ENCODE measurements around the gene CPSF4. TPM values are rescaled to one million over a fixed set of nuclear protein-coding genes. Genes with fewer than 3 reads are reported as not detected.
"Not testable (repeated sequence)": the region's sequence is repeated elsewhere in the genome, so short reads cannot be mapped to it uniquely, and the experiment has no call there.

The CPSF4 gene
- total RNA-seq, 1 donor from 2014 or later, result 37.7 TPM

DNA sequence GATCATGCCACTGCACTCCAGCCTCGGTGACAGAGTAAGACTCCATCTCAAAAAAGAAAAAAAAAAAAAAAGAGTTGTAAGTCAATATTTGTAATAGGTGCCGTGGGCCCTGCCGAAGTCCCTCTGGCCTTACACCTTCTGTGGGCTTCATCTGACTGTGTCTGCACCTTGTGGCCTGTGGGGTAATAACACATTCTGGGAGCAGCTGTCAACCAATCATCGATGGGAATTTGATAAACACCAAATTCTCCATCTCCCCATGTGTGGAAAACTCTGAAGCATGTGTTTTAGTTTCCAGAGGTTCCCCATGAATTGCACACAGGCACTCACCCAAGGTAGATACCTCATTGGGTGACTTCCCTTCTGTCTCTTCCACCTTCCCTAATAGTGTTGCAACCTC, 50.5 kb downstream of the CPSF4 start:
- no peak for DNase-seq (ENCODE audit: low read depth, low spot score)

DNA sequence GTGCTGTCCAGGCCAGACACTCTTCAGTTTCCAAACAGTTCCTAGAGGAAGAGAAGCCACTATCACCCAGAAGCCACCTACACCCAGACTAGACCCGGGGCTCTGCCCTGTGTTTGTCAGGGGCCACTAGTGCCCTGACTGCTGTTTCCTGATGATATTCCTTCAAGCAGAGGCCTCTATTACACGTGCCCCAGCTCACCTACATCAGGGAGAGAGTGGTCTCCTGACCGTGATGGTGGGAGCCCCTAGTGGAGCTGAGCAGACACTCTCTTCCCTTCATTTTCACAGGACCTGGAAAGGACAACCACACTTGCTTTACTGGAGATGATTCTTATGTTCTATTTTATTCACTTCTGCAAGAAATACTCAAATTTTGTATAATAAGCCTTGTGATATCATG, 52.1 kb downstream of the CPSF4 start:
- no peak for DNase-seq (ENCODE audit: low read depth, low spot score)

DNA sequence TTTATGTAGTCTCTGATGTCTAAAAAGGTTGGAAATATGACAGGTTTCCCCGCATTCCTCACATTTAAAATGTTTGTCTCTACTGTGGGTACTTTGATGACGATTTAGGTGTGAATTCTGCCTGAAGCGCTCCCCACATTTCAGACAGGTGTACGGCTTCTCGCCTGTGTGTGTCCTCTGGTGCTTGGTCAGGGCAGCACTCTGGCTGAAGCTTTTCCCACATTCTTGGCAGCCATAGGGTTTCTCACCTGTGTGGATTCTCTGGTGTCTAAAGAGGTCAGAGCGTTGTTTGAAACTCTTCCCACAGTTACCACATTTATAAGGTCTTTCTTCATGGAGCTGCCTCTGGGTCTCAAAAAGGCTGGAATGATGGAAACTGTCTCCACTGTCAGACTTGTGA, 55.1 kb downstream of the CPSF4 start:
- no peak for DNase-seq (ENCODE audit: low read depth, low spot score)

DNA sequence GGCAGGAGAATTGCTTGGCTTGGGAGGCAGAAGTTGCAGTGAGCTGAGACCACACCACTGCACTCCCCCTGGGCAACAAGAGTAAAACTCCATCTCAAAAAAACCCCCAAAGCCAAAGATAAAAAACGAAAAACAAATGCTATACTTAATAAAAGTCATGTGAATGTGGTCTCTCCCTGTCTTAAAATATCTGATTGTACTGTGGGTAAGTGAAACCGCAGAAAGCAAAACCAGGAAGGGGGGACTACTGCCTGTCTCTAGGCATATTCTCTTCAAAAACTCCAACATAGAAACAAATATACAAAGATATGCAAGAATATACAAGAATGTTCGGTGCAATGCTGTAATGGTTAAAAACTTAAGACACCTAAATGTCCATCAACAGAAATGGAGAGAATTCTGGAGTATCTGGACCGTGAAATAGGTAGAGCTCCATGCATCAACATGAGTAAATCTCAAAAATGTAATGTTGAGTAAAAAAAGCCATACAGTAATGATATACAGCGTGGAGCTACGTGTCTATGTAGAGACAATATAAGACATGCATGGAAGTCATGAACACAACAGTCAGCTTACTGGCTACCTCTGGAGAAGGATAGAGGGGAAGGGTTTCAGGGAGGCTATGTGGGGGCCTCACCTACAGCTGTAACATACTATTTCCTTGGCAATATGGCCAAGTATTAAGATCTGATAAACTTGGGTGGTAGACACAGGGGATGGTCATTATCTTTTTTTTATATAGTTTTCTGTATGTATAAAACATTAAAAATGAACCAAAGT, 59.2 kb downstream of the CPSF4 start:
- no peak for DNase-seq (ENCODE audit: low read depth, low spot score)

DNA sequence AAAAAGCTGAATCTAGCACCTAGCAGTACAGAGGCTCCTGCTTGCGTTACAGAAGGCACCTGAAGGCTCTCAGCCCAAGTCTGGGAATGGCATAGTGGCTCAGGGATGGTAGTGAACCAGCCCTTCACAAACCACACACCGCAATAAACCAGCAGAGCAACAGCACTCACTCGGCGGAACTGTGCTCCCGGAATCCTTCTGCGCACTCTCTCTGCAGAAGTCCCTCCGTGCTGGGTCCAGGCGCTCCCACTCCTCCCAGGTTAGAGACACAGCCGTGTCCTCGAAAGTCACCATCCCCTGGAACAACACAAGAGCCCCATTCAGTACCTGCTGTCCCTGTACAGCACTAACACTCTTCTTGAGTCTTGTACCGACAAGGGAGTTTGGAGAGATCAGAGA, 59.8 kb downstream of the CPSF4 start:
- no peak for DNase-seq (ENCODE audit: low read depth, low spot score)

DNA sequence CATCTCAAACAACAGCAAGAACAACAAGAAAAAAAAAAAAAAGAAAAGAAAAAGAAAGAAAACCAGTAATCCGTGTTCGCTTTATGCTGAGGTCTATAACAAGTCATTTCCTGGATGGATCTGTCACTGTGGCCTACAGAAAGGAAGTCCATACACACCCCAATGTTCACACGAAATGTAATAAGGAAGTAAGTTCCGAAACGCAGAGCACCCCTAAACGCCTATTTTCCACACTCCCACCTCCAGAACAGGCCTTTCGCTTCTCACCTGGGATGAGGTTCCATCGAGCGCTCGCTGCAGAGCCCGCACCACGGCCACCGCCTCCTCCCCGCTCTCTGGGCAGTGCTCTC, 60.6 kb downstream of the CPSF4 start:
- no peak for DNase-seq (ENCODE audit: low read depth, low spot score)

DNA sequence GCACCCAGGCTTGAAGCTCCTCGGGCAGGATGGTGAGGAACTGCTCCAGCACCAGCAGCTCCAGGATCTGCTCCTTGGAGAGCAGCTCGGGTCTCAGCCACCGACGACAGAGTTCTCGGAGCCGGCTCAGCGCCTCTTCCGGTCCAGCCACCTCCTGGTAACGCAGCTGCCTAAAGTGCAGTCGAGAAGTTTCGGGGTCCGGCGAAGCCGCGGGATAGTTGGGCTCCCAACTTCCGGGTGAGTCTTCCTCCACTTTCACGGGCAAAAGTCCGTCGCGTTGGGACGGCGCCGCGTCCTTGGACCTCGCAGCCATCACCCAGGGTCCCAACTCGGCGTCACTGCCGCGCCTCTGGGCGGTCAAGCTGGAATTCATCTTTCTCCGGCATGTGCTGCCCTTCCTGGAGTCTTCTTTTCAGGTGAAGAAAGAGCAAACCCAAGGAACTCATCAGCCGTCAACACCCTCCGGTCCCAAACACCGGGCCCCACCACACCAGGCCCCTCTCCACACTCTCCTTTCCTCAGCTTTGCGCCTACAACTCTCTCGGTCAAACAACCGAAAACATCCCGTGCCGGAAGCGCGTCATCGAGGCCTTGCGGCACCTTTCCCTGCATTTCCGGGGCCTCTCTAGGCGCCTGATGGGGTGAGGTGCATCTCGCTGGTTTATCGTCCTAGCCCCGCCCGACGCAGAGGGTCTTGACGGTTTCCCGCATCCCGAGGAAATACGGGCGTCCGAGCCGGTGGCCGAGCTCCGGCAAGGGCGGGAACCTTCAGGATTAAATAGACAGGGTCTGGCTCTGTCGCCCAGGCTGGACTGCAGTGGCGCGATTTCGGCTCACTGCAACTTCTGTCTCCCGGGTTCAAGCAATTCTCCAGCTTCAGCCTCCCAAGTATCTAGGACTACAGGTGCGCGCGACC, 61.2 kb downstream of the CPSF4 start, which contains the start of gene ZNF394:
TSS of gene ZNF394 (minus strand) at position 561 of the 916 bp plus-strand sequence. CDS start at position 373, 188 bp downstream.
- peak; percentile 58 for DNase-seq (ENCODE audit: low read depth, low spot score)

DNA sequence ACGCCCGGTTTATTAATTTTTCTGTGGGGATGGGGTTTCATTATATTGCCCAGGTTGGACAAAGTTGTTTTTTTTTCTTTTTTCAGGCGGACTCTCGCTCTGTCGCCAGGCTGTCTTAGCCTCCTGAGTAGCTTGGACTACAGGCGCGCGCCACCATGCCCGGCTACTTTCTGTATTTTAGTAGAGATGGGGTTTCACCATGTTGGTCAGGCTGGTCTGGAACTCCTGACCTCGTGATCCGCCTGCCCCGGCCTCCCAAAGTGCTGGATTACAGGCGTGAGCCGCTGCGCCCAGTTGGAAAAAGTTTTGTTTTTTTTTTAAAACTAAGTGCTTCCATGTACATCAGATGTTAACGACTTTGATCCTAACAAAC, 61.9 kb downstream of the CPSF4 start:
- no peak for DNase-seq (ENCODE audit: low read depth, low spot score)

DNA sequence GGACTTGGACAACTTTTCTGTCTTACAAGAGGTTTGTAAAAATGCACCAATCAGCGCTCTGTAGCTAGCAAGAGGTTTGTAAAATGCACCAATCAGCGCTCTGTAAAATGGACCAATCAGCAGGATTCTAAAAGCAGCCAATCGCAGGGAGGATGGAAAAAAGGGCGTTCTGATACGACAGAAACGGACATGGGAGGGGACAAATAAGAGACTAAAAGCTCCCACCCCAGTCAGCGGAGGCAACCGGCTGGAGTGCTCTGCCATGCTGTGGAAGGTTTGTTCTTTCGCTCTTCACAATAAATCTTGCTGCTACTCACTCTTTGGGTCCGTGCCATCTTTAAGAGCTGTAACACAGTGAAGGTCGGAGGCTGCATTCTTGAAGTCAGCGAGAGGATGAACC, 62.5 kb downstream of the CPSF4 start:
- DNase-seq (ENCODE audit: low read depth, low spot score), result not testable (repeated sequence)

DNA sequence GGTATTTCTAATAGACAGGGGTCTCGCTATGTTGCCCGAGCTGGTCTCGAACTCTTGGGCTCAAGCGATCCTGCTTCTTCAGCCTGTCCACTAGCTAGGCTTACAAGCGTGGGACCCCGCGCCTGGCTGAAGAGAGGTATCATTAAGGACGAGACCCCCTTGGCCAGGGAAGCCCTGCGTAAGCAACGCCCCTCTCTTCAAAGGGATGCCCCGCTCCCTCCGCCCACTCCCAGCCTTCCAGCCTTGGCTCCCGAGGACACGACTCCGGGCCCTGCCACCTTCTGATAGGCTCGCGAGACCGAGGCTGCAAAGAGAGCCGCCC, 65.5 kb downstream of the CPSF4 start:
- no peak for DNase-seq (ENCODE audit: low read depth, low spot score)

DNA sequence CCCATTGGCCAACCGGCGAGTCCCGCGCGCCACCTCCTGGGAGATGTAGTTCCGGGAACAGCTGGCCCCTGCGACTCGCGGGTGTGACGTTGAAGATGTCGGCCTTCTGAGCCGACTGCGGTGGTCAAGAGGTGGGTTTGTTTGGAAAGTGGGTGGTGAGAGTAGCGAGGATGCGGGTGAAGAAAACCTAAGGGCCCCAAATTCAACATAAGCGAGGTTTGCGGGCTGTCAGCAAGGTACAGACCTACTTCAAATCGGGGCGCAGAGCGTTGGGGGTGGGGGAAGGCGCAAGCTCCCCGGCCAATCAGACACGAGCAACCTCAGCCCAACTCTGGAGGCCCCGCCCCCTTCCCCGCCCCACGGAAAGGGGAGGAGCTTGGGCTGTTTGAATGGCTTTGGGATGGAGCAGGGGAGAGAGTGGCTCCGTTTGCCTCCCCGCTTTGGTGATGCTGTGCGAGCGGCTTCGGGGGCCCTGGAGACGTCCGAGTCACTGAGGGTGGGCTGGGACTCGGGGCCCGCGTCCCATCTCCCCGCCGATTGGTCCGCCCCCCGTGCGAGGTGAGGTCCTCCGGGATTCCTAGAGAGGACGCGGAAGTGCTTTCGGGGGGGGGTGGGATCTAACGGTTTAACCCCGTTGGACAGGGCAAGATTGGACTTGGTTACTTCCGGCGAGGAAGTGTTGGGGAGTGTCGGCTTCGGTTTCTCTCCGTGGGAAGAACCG, 66.0 kb downstream of the CPSF4 start, which contains the start of gene ZKSCAN5:
TSS of gene ZKSCAN5 (plus strand) at position 60 of the 721 bp plus-strand sequence. CDS start 1,383 bp downstream, outside the sequence.
- peak; percentile 90 for DNase-seq (ENCODE audit: low read depth, low spot score)

DNA sequence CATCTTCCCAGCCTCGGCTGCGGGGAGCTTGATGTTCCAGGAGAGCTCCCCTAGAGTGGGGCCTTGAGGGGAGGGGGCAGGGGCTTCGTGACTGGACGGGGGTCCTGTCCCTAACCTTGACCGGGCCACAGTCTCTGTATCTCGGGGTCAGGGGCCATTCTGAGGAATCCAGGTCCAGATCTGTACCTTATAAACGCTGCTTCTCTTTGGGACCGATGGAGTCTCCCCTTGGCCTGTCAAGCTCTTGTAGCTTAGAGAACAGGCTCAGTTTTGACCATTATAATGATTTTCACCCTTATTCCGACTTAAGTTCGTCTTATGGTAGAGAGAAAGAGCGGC, 66.5 kb downstream of the CPSF4 start:
- no peak for DNase-seq (ENCODE audit: low read depth, low spot score)

Other genes with a start within 250 kb of the CPSF4 start
- gene KPNA7, start 230.8 kb upstream of the CPSF4 start, total RNA-seq, result not detected in 2 replicates
- gene MYH16, start 166.1 kb upstream of the CPSF4 start, total RNA-seq, result 0.21 and 0.53 TPM in 2 replicates
- gene ARPC1A, start 113.0 kb upstream of the CPSF4 start, total RNA-seq, result 214 and 272 TPM in 2 replicates
- gene ARPC1B, start 64.2 kb upstream of the CPSF4 start, total RNA-seq, result 757 and 888 TPM in 2 replicates
- 29.1 and 41.7 TPM in 2 replicates for gene PDAP1, start 30.3 kb upstream of the CPSF4 start, total RNA-seq
- gene BUD31, start 30.0 kb upstream of the CPSF4 start, total RNA-seq, result 92.2 and 116 TPM in 2 replicates
- gene PTCD1, start 145 bp upstream of the CPSF4 start, total RNA-seq, result 5.3 and 5.4 TPM in 2 replicates
- gene ATP5MF, start 27.2 kb downstream of the CPSF4 start, total RNA-seq, result 253 and 290 TPM in 2 replicates
- gene ZNF789, start 33.9 kb downstream of the CPSF4 start, total RNA-seq, result 4.8 and 5.9 TPM in 2 replicates
- 27.0 and 31.3 TPM in 2 replicates for gene ZNF394, start 61.3 kb downstream of the CPSF4 start, total RNA-seq
- 10.4 and 15.1 TPM in 2 replicates for gene ZKSCAN5, start 65.7 kb downstream of the CPSF4 start, total RNA-seq
- gene FAM200A, start 113.2 kb downstream of the CPSF4 start, total RNA-seq, result 4.8 and 5.4 TPM in 2 replicates
- gene ZNF655, start 119.7 kb downstream of the CPSF4 start, total RNA-seq, result 8.2 and 20.9 TPM in 2 replicates
- gene TMEM225B, start 159.3 kb downstream of the CPSF4 start, total RNA-seq, result not detected in 2 replicates
- 12.5 and 14.2 TPM in 2 replicates for gene ZSCAN25, start 178.0 kb downstream of the CPSF4 start, total RNA-seq
- gene CYP3A5, start 241.1 kb downstream of the CPSF4 start, total RNA-seq, result not detected in 2 replicates